Measurements from ENCODE around the gene PAGE2.
"Not testable (repeated sequence)": the region's sequence is repeated elsewhere in the genome, so short reads cannot be mapped to it uniquely, and the experiment has no call there.

The PAGE2 gene

GRCh38 chrX:55088795-55089489 is at the start of gene PAGE2:
Gene PAGE2 (plus strand): TSS chrX:55089018. CDS start chrX:55090021, 1,003 bp downstream.
- ChIA-PET CTCF (no interaction called here), POLR2A (no interaction called here)
- no peak for DNase-seq (ENCODE audit: low read depth, low spot score)
- TF ChIP-seq CTCF (IDR thresholded peaks at IDR 0.05; ENCODE audit: insufficient read depth, low read length, missing control alignments) = no peak
- no peak within 1 kb of the TSS for H3K4me3 ChIP-seq (ENCODE audit: low read depth, low read length)

- no peak overlapping the region for H3K4me3 ChIP-seq (ENCODE audit: low read depth, low read length)
- no peak for TF ChIP-seq CTCF (IDR thresholded peaks at IDR 0.05; ENCODE audit: insufficient read depth, low read length, missing control alignments)
- DNase-seq (ENCODE audit: low read depth, low spot score) = no peak
- POLR2A ChIA-PET = no interaction called here
- CTCF ChIA-PET = no interaction called here
Observed at GRCh38 chrX:55039471-55039870, 49.3 kb upstream of the PAGE2 start.

- POLR2A ChIA-PET = no interaction called here
- CTCF ChIA-PET = no interaction called here
- TF ChIP-seq CTCF (IDR thresholded peaks at IDR 0.05; ENCODE audit: insufficient read depth, low read length, missing control alignments) = no peak
- H3K4me3 ChIP-seq (ENCODE audit: low read depth, low read length) = no peak overlapping the region
- no peak for DNase-seq (ENCODE audit: low read depth, low spot score)
Observed at GRCh38 chrX:55041514-55041913, 47.3 kb upstream of the PAGE2 start.

- POLR2A ChIA-PET; CTCF ChIA-PET; DNase-seq (ENCODE audit: low read depth, low spot score); H3K4me3 ChIP-seq (ENCODE audit: low read depth, low read length): not testable (repeated sequence)
Observed at GRCh38 chrX:55050599-55050998, 38.2 kb upstream of the PAGE2 start.

GRCh38 chrX:55056820-55057674 is 31.8 kb upstream of the PAGE2 start:
- no peak for DNase-seq (ENCODE audit: low read depth, low spot score)
- no peak overlapping the region for H3K4me3 ChIP-seq (ENCODE audit: low read depth, low read length)
- no peak for TF ChIP-seq CTCF (IDR thresholded peaks at IDR 0.05; ENCODE audit: insufficient read depth, low read length, missing control alignments)
- ChIA-PET CTCF (interaction anchor here (0.7 to 1.3 kb wide), 7 partner anchors 47 to 1426 kb away, joined by 3 to 15 read pairs (median 4); no protein-coding TSS in a partner anchor), POLR2A (no interaction called here)

GRCh38 chrX:55057675-55058249 is 31.1 kb upstream of the PAGE2 start:
- H3K4me3 ChIP-seq (ENCODE audit: low read depth, low read length) = no peak overlapping the region
- TF ChIP-seq CTCF (IDR thresholded peaks at IDR 0.05; ENCODE audit: insufficient read depth, low read length, missing control alignments) = peak; percentile 65
- CTCF ChIA-PET = interaction anchor here (1.0 to 1.3 kb wide), 5 partner anchors 48 to 1427 kb away, joined by 3 to 15 read pairs (median 5); no protein-coding TSS in a partner anchor
- POLR2A ChIA-PET = no interaction called here
- no peak for DNase-seq (ENCODE audit: low read depth, low spot score)

GRCh38 chrX:55067180-55067579 is 21.6 kb upstream of the PAGE2 start:
- POLR2A ChIA-PET; DNase-seq (ENCODE audit: low read depth, low spot score); CTCF ChIA-PET; H3K4me3 ChIP-seq (ENCODE audit: low read depth, low read length): not testable (repeated sequence)

All from AG04449 (cell line).